Measurements from ENCODE around the gene GLB1L2.

The GLB1L2 gene

GRCh38 chr11:134387501-134387900 lies 55.7 kb downstream of the GLB1L2 start:
- DNase-seq: no peak

- DNase-seq: no peak
Observed at GRCh38 chr11:134388590-134388989, 56.8 kb downstream of the GLB1L2 start.

DNA sequence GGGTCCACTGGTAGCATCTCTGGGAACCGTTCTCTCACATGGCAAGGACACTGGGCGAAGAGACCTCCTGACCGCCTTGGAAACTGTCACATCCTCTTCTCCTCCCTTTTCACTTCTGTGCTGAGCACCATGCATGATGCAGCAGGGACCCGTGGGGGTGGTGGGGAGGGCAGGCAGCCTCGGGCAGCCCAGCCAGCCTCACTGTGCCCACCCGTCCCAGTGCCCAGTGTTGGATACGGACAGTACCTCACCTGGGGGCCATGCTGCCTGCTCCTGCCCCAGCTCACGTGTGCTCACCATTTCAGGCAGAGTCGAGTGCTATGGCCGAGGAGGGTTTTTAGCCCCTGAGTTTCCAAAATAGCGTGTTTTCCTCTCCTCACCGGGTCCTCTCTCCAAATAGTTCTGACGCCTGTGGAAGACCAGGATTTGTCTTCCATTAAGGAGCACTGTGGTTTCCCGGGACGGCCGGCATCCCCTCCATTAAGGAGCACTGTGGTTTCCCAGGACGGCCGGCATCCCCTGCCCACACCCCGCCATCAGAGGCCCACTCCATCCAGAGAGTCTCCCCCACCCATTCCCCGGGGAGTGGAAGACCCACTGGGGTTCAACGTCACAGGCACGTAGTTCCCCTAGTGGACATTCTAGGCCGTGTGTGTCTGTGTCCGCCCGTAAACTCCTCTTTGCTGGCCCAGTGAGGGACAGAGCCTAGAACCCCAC lies 57.8 kb downstream of the GLB1L2 start:
- no peak for DNase-seq

- no peak for DNase-seq
Observed at GRCh38 chr11:134390706-134391569, 59.1 kb downstream of the GLB1L2 start.

GRCh38 chr11:134391656-134392055 lies 59.9 kb downstream of the GLB1L2 start:
- no peak for DNase-seq

DNA sequence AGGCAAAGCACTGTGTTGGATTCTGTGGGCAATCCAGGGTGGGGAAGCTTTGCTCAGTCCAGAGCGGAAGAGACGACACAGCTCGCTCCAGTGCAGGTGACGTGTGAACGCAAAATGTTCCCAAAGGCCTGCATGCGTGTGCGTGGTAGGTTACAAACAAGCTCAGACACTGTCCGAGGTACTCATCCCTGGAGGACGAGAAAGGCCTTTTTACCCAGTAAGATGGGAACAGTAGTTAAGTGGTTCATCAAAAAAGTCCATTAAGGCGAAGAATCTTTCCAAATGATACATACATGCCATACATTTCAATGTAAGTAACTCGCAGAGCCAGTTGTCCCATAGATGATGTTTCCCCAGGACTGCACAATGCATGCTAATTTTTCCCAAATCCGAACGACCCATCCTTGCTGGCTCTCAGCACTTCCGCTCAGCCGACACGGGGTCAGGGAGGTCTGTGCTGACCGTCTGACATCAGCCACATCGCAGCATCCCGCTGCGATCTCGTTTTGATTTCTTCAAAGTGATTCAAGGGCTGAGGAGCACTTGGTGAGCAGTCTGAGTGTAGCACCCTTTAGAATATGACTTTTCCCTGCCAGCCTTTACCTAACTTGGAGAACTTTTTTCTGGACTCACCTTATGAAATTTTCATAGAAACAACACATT lies 61.3 kb downstream of the GLB1L2 start:
- DNase-seq: no peak

DNA sequence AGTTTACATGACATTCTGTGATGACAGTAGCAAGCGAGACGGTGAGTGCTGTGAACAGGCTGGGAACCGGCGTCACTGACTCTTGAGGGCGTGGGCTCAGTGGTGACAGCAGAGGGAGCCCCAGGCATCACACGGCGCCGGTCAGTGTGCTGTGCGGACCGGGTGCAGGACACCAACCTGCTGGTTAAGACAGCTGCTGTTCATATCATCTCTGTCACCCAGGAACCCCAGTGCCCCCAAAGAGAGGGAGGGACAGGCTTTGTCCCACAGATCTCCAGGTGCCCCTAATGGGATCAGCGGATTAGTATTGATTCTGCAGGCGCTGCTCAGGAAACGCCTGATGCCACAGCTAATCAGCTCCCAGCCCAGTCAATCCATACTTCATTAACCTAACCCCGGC lies 61.9 kb downstream of the GLB1L2 start:
- no peak for DNase-seq

GRCh38 chr11:134394311-134394710 lies 62.5 kb downstream of the GLB1L2 start:
- DNase-seq: no peak

DNA sequence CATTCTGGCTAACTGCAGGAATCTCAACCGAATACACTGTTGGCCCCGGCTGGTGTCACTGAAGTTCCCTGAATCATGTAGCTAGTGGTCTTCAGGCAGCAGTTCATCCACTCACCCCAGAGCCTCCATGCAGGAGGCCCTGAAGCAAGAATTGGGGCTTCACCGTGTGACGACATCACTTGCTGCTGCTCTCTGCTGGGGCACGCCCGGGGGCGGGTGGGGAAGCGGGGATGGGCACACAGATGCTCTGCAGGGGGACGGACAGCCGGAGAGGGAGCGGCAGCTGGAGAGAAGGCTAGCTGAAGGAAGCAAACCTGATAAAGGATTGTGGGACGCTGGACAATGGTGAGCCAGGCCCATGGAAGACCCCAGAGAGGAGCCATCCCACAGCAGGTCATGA lies 63.2 kb downstream of the GLB1L2 start:
- no peak for DNase-seq

- no peak for DNase-seq
Observed at GRCh38 chr11:134397304-134398078, 65.7 kb downstream of the GLB1L2 start.

DNA sequence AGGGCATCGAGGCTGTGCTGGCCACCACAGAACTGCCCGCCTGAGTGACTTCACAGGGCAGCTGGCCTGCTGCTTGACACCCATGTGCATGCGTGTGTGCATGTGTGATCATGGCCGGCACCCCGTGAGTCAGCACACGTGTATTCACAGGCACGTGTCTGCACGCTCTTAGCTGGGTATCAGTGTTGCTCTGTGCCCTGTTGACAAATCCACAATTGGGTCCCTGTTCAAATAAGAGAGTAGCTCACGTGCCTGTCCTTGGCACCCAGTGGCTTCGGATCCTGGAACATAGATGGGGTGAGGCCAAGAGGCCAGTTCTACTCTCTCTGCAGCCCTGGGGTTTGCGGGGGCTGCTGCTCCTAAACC lies 66.3 kb downstream of the GLB1L2 start:
- DNase-seq: no peak

- DNase-seq: no peak
Observed at GRCh38 chr11:134398644-134399292, 67.0 kb downstream of the GLB1L2 start.

- no peak for DNase-seq
Observed at GRCh38 chr11:134399293-134399654, 67.5 kb downstream of the GLB1L2 start.

GRCh38 chr11:134399996-134400395 lies 68.2 kb downstream of the GLB1L2 start:
- no peak for DNase-seq

DNA sequence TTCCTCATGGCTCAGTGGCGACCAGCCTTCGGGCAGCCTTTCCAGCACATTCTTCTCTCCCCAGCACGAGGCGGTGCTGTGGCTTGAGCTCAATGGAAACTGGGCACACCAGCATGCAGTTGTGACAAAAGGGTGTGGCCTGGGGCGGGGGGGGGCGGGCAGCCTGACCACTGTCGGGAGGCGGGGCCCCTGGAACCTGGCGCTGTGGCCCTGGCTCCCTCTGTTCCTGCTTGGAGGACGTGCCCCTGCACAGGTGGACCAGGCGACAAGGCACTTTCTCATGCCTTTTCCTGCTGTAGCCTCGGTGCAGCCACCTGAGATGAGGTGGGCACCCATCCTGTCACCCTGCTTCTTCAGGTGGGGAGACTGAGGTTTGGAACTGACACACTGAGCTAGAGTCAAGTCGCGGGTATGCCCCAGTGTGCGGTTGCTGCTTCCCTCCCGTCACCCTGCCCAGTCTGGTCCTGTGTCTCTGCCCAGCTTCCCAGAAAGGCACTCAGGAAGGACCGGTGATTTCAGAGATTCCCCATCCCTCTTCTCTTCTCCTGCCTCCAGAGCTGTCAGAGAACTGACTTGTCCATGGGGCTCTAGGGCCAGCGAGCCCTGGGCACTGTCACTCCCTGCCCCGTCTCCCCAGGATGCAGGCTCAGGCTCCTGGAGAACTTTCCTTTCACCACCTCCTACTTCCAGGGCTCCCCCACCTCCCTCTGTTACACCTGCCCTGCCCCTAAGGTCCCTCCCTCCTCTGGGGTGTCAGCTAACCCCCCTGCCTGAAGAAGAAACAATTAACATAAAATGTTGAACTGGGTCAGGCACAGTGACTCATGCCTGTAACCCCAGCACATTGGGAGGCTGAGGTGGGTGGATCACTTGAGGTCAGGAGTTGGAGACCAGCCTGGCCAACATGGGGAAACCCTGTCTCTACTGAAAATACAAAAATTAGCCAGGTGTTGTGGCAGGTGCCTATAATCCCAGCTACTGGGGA lies 70.3 kb downstream of the GLB1L2 start:
- no peak for DNase-seq

- DNase-seq: no peak
Observed at GRCh38 chr11:134402910-134403309, 71.1 kb downstream of the GLB1L2 start.

- no peak for DNase-seq
Observed at GRCh38 chr11:134404575-134405341, 73.0 kb downstream of the GLB1L2 start.

DNA sequence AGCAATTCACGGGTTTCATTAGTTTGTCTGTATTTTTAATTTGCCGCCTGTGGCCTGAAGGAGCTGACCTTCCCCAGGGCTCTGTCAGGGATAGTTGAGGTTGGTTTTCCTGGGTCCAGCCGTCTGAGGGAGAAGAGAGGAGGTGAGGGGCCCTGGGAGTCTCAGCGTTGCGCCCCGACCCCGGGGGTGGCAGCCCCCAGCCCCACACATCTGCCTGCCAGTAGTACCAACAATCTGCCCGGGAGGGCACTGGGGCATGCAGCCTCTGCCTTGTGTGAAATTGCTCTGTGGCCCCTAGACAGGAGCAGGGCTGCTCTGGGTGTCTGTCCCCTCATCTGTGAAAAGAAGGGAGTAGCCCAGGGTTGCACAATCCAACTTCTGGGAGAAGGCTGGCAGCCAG lies 73.6 kb downstream of the GLB1L2 start:
- no peak for DNase-seq

DNA sequence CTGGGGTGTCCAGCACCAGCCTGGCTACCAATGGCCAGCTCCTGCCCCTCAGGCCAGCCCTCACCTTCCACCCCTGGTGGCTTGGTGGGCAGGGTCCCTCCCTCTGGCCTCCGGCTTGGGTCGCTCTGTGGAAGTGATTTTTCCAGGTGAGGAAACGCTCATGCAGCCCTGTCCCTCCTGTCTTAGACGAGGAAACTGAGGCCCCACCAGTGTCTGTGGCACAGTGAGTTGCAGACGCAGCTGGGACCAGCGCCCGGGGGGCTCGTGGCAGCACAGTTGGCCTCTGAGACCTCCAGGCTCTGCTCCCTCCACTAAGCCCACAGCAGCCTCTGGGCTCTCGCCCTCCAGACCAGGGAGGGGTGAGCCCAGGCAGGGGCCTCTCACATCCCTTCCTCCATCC lies 74.1 kb downstream of the GLB1L2 start:
- DNase-seq: no peak

All from activated T-cell treated with anti-CD3 and anti-CD28 coated beads for 4 hours (primary cell).